Heart left ventricle (tissue), 13 donors: ENCODE data around the gene F8.

Experiments used
- CTCF ChIP-seq, 12 donors: fragments of 200-600 bp; sonication (generic) in 4 of 12; IDR thresholded peaks; one replicate each; pipeline versions ENCODE4 v1.5.0 to v1.8.0; 2018 to 2022; ENCODE audit warnings: antibody characterized with exemption in 12 of 12, mild to moderate bottlenecking in 5 of 12
- POLR2A ChIP-seq, 2 donors: fragments of 450-650 bp; IDR thresholded peaks; one replicate each; pipeline ENCODE4 v1.6.1; 2017; ENCODE audit warnings: antibody characterized with exemption in 2 of 2, mild to moderate bottlenecking in 2 of 2, moderate library complexity in 2 of 2
- donor health status: ischemic (EF 13 %, LVEDD 7.1; RV severe dilation, severe dysfunction).
- donor health status: DM: no; HTN: yes; CAD: no.
- donor health status: DM: no; HTN: no; CAD: no.
- donor health status: ischemic (EF 25% LVEDD 6.9; RV normal size, moderate dysfunction).
- donor health status: ischemic (EF 25% LVEDD 5.7; RV mildly dilated, moderate dysfunction).
- donor health status: ischemic (EF 35%, LVEDD 5.7; RV mildly dilated, moderate dysfunction).
- donor health status: nonischemic (EF 11% LVEDD 7.7; RV severe dilation, severe dysfunction).
- donor health status: DM: yes; HTN: yes; CAD: no.
- donor health status: PGD.
- donor health status: ischemic (EF 29% LVEDD 5.4; RV normal size, mild dysfunction).
- donor health status: nonischemic (EF 23%, LVEDD 6.1; RV moderate dilation, normal function).

- TF ChIP-seq CTCF (IDR thresholded peaks at IDR 0.05) (no peak), POLR2A (IDR thresholded peaks at IDR 0.05) (no peak)
Measured at GRCh38 chrX:154829134-154829533, 193.4 kb downstream of the F8 start.
